HepG2 (cell line): ENCODE results near the gene RPRML. TPM values are rescaled to one million over a fixed set of nuclear protein-coding genes. Genes with fewer than 3 reads are reported as not detected.
A peak's percentile ranks its signal among the peaks of the same experiment; 100 is the strongest.

ENCODE experiments used
- ATF4 ChIP-seq, 2 experiments: fragments of 450-650 bp in 1 of 2; sonication (generic) in 1 of 2; formaldehyde crosslinking; IDR thresholded peaks; 2 replicates each; pipeline versions ENCODE4 v1.5.0 to v1.8.0; 2020 to 2022; ENCODE audit warnings: mild to moderate bottlenecking in 1 of 2, missing genetic modification reagents in 1 of 2
- BATF2 ChIP-seq: sonication (generic); formaldehyde crosslinking; IDR thresholded peaks from 2 replicates; pipeline ENCODE4 v1.8.0; 2022; ENCODE audit warnings: mild to moderate bottlenecking, missing genetic modification reagents, moderate library complexity
- E2F1 ChIP-seq: sonication (generic); formaldehyde crosslinking; IDR thresholded peaks from 2 replicates; pipeline ENCODE4 v1.5.0; 2020; ENCODE audit warnings: missing genetic modification reagents
- EHMT2 ChIP-seq: fragments of 200-600 bp; sonication (generic); IDR thresholded peaks from 2 replicates; pipeline ENCODE4 v1.7.0; 2017; ENCODE audit warnings: antibody characterized with exemption, low read depth, low read length, borderline replicate concordance
- ELF3 ChIP-seq: IDR thresholded peaks from 2 replicates; pipeline ENCODE4 v1.6.1; 2016; ENCODE audit warnings: missing genetic modification reagents, missing compliant biosample characterization
- GFI1 ChIP-seq: sonication (generic); formaldehyde crosslinking; IDR thresholded peaks from 2 replicates; pipeline ENCODE4 v1.5.0; 2020; ENCODE audit warnings: missing genetic modification reagents, mild to moderate bottlenecking, borderline replicate concordance
- GLMP ChIP-seq: sonication (generic); formaldehyde crosslinking; IDR thresholded peaks from 2 replicates; pipeline ENCODE4 v1.9.0; 2021; ENCODE audit warnings: missing genetic modification reagents, mild to moderate bottlenecking, borderline replicate concordance
- MXD3 ChIP-seq: IDR thresholded peaks from 2 replicates; pipeline ENCODE4 v1.6.1; 2016; ENCODE audit warnings: mild to moderate bottlenecking, missing biosample characterization, missing genetic modification reagents
- PRDM4 ChIP-seq: sonication (generic); formaldehyde crosslinking; IDR thresholded peaks from 2 replicates; pipeline ENCODE4 v1.9.0; 2021; ENCODE audit warnings: missing genetic modification reagents, borderline replicate concordance
- SAFB2 ChIP-seq: sonication (generic); formaldehyde crosslinking; IDR thresholded peaks from 2 replicates; pipeline ENCODE4 v1.5.1; 2020; ENCODE audit warnings: missing genetic modification reagents, low read depth, mild to moderate bottlenecking, borderline replicate concordance
- SKIL ChIP-seq: sonication (generic); formaldehyde crosslinking; IDR thresholded peaks from 2 replicates; pipeline ENCODE4 v1.8.0; 2022; ENCODE audit warnings: missing genetic modification reagents, mild to moderate bottlenecking, moderate library complexity, borderline replicate concordance
- TEAD2 ChIP-seq: sonication (generic); formaldehyde crosslinking; IDR thresholded peaks from 2 replicates; pipeline ENCODE4 v1.9.0; 2021; ENCODE audit warnings: missing genetic modification reagents
- ZNF317 ChIP-seq: sonication (generic); formaldehyde crosslinking; IDR thresholded peaks from 2 replicates; pipeline ENCODE4 v1.5.0; 2020; ENCODE audit warnings: mild to moderate bottlenecking, missing genetic modification reagents
- ZNF337 ChIP-seq: sonication (generic); formaldehyde crosslinking; IDR thresholded peaks from 2 replicates; pipeline ENCODE4 v1.5.1; 2020; ENCODE audit warnings: missing genetic modification reagents, low read depth, mild to moderate bottlenecking, borderline replicate concordance
- ZNF441 ChIP-seq: sonication (generic); formaldehyde crosslinking; IDR thresholded peaks from 2 replicates; pipeline ENCODE4 v1.7.0; 2021; ENCODE audit warnings: missing genetic modification reagents, borderline replicate concordance
- ZNF468 ChIP-seq: sonication (generic); formaldehyde crosslinking; IDR thresholded peaks from 2 replicates; pipeline ENCODE4 v1.8.0; 2022; ENCODE audit warnings: mild to moderate bottlenecking, moderate library complexity, missing genetic modification reagents
- polyA plus RNA-seq, 8 experiments: library from polyadenylated mRNA; depleted of rRNA in 3 of 8; stranded (reverse) in 7 of 8; unstranded in 1 of 8; fragments of >200 nt; fragmentation: Illumina TruSeq in 4 of 8; extraction: Trizol in 4 of 8; gene quantifications; 2 replicates each; pipeline versions ENCODE4 v1.2.1 to v1.2.3, GENCODE V29; 2011 to 2016; ENCODE audit warnings: low read depth in 4 of 8, missing spikeins in 1 of 8, mixed read lengths in 1 of 8; ENCODE audit not compliant: insufficient read depth in 1 of 8
- total RNA-seq, 5 experiments: library from RNA; depleted of rRNA; stranded (reverse); fragments of >200 nt; fragmentation: Illumina TruSeq; extraction: Trizol; gene quantifications; 2 replicates each; pipeline ENCODE4 v1.2.3, GENCODE V29; 2016; ENCODE audit warnings: low read depth in 1 of 5

The RPRML gene
- total and polyA plus RNA-seq, 2 of the 13 experiments (the other 11 are each of a cell fraction or from before 2014, with no cell fraction given), result not detected

GRCh38 chr17:46943501-46944393 lies 35.3 kb downstream of the RPRML start (continued):
- 0 out of 2 replicates have a peak, but pooled peaks have one; percentile 72 for TF ChIP-seq TEAD2 (CRISPR knock-in tag)
- TF ChIP-seq SAFB2 (CRISPR knock-in tag), result no peak; the same call in 1 of the 2 replicates
- peak; percentile 91; the same call in 1 of the 2 replicates for TF ChIP-seq BATF2 (CRISPR knock-in tag)
- peak; percentile 87; the same call in 1 of the 2 replicates for TF ChIP-seq ZNF441 (CRISPR knock-in tag)
- peak; percentile 89; the same call in 1 of the 2 replicates for TF ChIP-seq PRDM4 (CRISPR knock-in tag)
- TF ChIP-seq ZNF468 (CRISPR knock-in tag), result no peak
- peak; percentile 53; the same call in 1 of the 2 replicates for TF ChIP-seq E2F1 (CRISPR knock-in tag)
- TF ChIP-seq ZNF337 (CRISPR knock-in tag), result peak; percentile 97; the same call in 1 of the 2 replicates
- peak; percentile 76; the same call in 1 of the 2 replicates for TF ChIP-seq GFI1 (CRISPR knock-in tag)
- TF ChIP-seq EHMT2, result no peak
- no peak for TF ChIP-seq GLMP
- TF ChIP-seq ATF4 (CRISPR knock-in tag; IDR thresholded peaks at IDR 0.05), result peak in 1 of 2 experiments; percentile 83; a peak in 2 of 4 replicates
- TF ChIP-seq SKIL (CRISPR knock-in tag), result peak; percentile 92
- TF ChIP-seq ELF3 (CRISPR knock-in tag), result peak; percentile 98
- TF ChIP-seq ZNF317 (CRISPR knock-in tag), result no peak
- peak; percentile 79 for TF ChIP-seq MXD3
